K562 (cell line): ENCODE data around the gene MTA1. TPM values are rescaled to one million over a fixed set of nuclear protein-coding genes. Genes with fewer than 3 reads are reported as not detected.
A peak's percentile ranks its signal among the peaks of the same experiment; 100 is the strongest.

Source experiments
- CBX5 ChIP-seq: IDR thresholded peaks from 2 replicates; pipeline ENCODE4 v1.6.1; 2014; ENCODE audit warnings: low read depth, borderline replicate concordance
- EHMT2 ChIP-seq: fragments of 450-650 bp; IDR thresholded peaks from 2 replicates; pipeline ENCODE4 v1.6.1; 2018; ENCODE audit warnings: antibody characterized with exemption
- ELK1 ChIP-seq: sonication (generic); formaldehyde crosslinking; IDR thresholded peaks from 2 replicates; pipeline ENCODE4 v1.8.1; 2022; ENCODE audit warnings: missing genetic modification reagents
- FIP1L1 ChIP-seq: fragments of 200-400 bp; formaldehyde crosslinking; IDR thresholded peaks from 2 replicates; pipeline ENCODE4 v1.6.1; 2018; ENCODE audit warnings: mild to moderate bottlenecking, low read depth, low read length; ENCODE audit not compliant: poor library complexity, severe bottlenecking
- HDAC3 ChIP-seq: fragments of 450-650 bp; IDR thresholded peaks from 2 replicates; pipeline ENCODE4 v1.6.1; 2018; ENCODE audit warnings: borderline replicate concordance, mild to moderate bottlenecking, moderate library complexity; ENCODE audit not compliant: partially characterized antibody
- HMGN3 ChIP-seq: IDR thresholded peaks from 2 replicates; pipeline ENCODE4 v1.6.1; 2011; ENCODE audit warnings: borderline replicate concordance, low read depth, mild to moderate bottlenecking, mixed read lengths, low read length; ENCODE audit not compliant: insufficient read length; ENCODE audit errors: extremely low read depth
- MAFG ChIP-seq: fragments of 450-650 bp; conservative IDR thresholded peaks from 2 replicates; pipeline ENCODE4 v1.6.1; 2016; ENCODE audit warnings: missing genetic modification characterization, missing compliant biosample characterization
- PCBP1 ChIP-seq: fragments of 200-400 bp; formaldehyde crosslinking; IDR thresholded peaks from 2 replicates; pipeline ENCODE4 v1.6.1; 2018; ENCODE audit warnings: mild to moderate bottlenecking, low read depth, low read length; ENCODE audit not compliant: poor library complexity, severe bottlenecking
- SMAD3 ChIP-seq: fragments of 450-650 bp; formaldehyde crosslinking; conservative IDR thresholded peaks from 2 replicates; pipeline ENCODE4 v1.4.0; 2020; ENCODE audit warnings: mild to moderate bottlenecking
- STAT5B ChIP-seq: fragments of 250-450 bp; sonication (Bioruptor Pico); IDR thresholded peaks from 2 replicates; pipeline ENCODE4 v1.8.0; 2021; ENCODE audit warnings: mild to moderate bottlenecking, inconsistent platforms
- TEAD1 ChIP-seq, 2 experiments: fragments of 450-650 bp in 1 of 2; sonication (generic) in 1 of 2; formaldehyde crosslinking; IDR thresholded peaks; 2 replicates each; pipeline versions ENCODE4 v1.4.0 to v1.8.0; 2020 to 2022; ENCODE audit warnings: mild to moderate bottlenecking in 2 of 2, missing genetic modification reagents in 1 of 2
- TRIM24 ChIP-seq, 2 experiments: fragments of 450-650 bp; IDR thresholded peaks; 2 replicates each; pipeline ENCODE4 v1.6.1; 2016
- ZNF347 ChIP-seq: fragments of 450-650 bp; formaldehyde crosslinking; IDR thresholded peaks from 2 replicates; pipeline ENCODE4 v1.4.0; 2020; ENCODE audit warnings: low read depth, mild to moderate bottlenecking, moderate library complexity
- ZNF699 ChIP-seq: fragments of 250-450 bp; sonication (Bioruptor Pico); IDR thresholded peaks from 2 replicates; pipeline ENCODE4 v1.8.0; 2021; ENCODE audit warnings: mild to moderate bottlenecking, moderate library complexity; ENCODE audit not compliant: insufficient replicate concordance
- ZNF785 ChIP-seq: fragments of 250-450 bp; sonication (Bioruptor Pico); IDR thresholded peaks from 2 replicates; pipeline ENCODE4 v1.4.0; 2020; ENCODE audit warnings: mild to moderate bottlenecking
- polyA plus RNA-seq, 8 experiments: library from polyadenylated mRNA; depleted of rRNA in 4 of 8; stranded (reverse) in 5 of 8; unstranded in 3 of 8; fragments of >200 nt; fragmentation: Nextera tagmentation in 2 of 8; fragmentation: Illumina TruSeq in 1 of 8; extraction: Ambion mirVana in 2 of 8; extraction: Trizol in 1 of 8; gene quantifications; 2 replicates each; pipeline versions ENCODE4 v1.2.1 to v1.2.3, GENCODE V29; 2011 to 2014; ENCODE audit warnings: inconsistent platforms in 1 of 8, missing spikeins in 1 of 8
- total RNA-seq, 7 experiments: library from RNA; depleted of rRNA in 6 of 7; stranded (reverse); fragments of >200 nt in 6 of 7; fragmentation: Illumina TruSeq in 2 of 7; extraction: Trizol in 2 of 7; gene quantifications; 2 replicates each; pipeline versions ENCODE4 v1.2.1 to v1.2.3, GENCODE V29; 2011 to 2021; ENCODE audit warnings: low replicate concordance in 1 of 7
- TF ChIP-seq, protein P1 (sequence below): fragments of 450-650 bp; IDR thresholded peaks from 2 replicates; pipeline ENCODE4 v1.6.1; 2014; ENCODE audit warnings: low read depth, mild to moderate bottlenecking, moderate library complexity, borderline replicate concordance
- TF ChIP-seq, protein P2 (sequence below): fragments of 250-450 bp; sonication (Bioruptor Pico); IDR thresholded peaks from 2 replicates; pipeline ENCODE4 v1.8.0; 2021; ENCODE audit warnings: mild to moderate bottlenecking, moderate library complexity
- TF ChIP-seq, protein P3 (sequence below): sonication (generic); formaldehyde crosslinking; IDR thresholded peaks from 2 replicates; pipeline ENCODE4 v1.8.0; 2022; ENCODE audit warnings: missing genetic modification reagents, mild to moderate bottlenecking, moderate library complexity, borderline replicate concordance
- TF ChIP-seq, protein P4 (sequence below): fragments of 450-650 bp; IDR thresholded peaks from 2 replicates; pipeline ENCODE4 v1.6.1; 2016

MTA1 gene
- total and polyA plus RNA-seq, 9 of the 15 experiments (the other 6 are each of a cell fraction or from before 2014, with no cell fraction given) = 0.13 to 118 (median 32.3) TPM

- TF ChIP-seq TEAD1 (CRISPR knock-in tag; IDR thresholded peaks at IDR 0.05) (no peak), ZNF785 (no peak), CBX5 (peak; percentile 78; the same call in 1 of the 2 replicates), ZNF347 (no peak), MAFG (tag) (no peak), TRIM24 (IDR thresholded peaks at IDR 0.05) (peak in 1 of 2 experiments; percentile 60; a peak in 1 of 4 replicates), PCBP1 (no peak), SMAD3 (CRISPR knock-in tag) (no peak), ELK1 (no peak), STAT5B (CRISPR knock-in tag) (no peak), HDAC3 (no peak), ZNF699 (CRISPR knock-in tag) (no peak), FIP1L1 (no peak), HMGN3 (no peak), EHMT2 (peak; percentile 24; the same call in 1 of the 2 replicates)
- TF ChIP-seq, protein P1, sequence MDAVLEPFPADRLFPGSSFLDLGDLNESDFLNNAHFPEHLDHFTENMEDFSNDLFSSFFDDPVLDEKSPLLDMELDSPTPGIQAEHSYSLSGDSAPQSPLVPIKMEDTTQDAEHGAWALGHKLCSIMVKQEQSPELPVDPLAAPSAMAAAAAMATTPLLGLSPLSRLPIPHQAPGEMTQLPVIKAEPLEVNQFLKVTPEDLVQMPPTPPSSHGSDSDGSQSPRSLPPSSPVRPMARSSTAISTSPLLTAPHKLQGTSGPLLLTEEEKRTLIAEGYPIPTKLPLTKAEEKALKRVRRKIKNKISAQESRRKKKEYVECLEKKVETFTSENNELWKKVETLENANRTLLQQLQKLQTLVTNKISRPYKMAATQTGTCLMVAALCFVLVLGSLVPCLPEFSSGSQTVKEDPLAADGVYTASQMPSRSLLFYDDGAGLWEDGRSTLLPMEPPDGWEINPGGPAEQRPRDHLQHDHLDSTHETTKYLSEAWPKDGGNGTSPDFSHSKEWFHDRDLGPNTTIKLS = no peak
- TF ChIP-seq, protein P2, sequence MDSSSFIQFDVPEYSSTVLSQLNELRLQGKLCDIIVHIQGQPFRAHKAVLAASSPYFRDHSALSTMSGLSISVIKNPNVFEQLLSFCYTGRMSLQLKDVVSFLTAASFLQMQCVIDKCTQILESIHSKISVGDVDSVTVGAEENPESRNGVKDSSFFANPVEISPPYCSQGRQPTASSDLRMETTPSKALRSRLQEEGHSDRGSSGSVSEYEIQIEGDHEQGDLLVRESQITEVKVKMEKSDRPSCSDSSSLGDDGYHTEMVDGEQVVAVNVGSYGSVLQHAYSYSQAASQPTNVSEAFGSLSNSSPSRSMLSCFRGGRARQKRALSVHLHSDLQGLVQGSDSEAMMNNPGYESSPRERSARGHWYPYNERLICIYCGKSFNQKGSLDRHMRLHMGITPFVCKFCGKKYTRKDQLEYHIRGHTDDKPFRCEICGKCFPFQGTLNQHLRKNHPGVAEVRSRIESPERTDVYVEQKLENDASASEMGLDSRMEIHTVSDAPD (CRISPR knock-in tag) = no peak
- TF ChIP-seq, protein P3, sequence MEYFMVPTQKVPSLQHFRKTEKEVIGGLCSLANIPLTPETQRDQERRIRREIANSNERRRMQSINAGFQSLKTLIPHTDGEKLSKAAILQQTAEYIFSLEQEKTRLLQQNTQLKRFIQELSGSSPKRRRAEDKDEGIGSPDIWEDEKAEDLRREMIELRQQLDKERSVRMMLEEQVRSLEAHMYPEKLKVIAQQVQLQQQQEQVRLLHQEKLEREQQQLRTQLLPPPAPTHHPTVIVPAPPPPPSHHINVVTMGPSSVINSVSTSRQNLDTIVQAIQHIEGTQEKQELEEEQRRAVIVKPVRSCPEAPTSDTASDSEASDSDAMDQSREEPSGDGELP = peak; percentile 78; the same call in 1 of the 2 replicates
- TF ChIP-seq, protein P4, sequence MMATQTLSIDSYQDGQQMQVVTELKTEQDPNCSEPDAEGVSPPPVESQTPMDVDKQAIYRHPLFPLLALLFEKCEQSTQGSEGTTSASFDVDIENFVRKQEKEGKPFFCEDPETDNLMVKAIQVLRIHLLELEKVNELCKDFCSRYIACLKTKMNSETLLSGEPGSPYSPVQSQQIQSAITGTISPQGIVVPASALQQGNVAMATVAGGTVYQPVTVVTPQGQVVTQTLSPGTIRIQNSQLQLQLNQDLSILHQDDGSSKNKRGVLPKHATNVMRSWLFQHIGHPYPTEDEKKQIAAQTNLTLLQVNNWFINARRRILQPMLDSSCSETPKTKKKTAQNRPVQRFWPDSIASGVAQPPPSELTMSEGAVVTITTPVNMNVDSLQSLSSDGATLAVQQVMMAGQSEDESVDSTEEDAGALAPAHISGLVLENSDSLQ = no peak
Measured at GRCh38 chr14:105480807-105481801, 61.5 kb downstream of the MTA1 start (continued).
